Measurements from ENCODE around the gene LTO1. TPM values are rescaled to one million over a fixed set of nuclear protein-coding genes. Genes with fewer than 3 reads are reported as not detected.

Gene LTO1
- total RNA-seq, 2 donors from 2014 or later = 23.2 to 32.2 TPM

- H3K36me3 Mint-ChIP-seq (ENCODE audit: low read depth) = no peaks in the 10 kb centered on the region
- H3K27ac Mint-ChIP-seq = no peak overlapping the region
- peaks cover 8% of the 10 kb centered on the region for H3K27me3 ChIP-seq (ENCODE audit: control insufficient read depth, insufficient read depth, low read length, poor library complexity, severe bottlenecking)
- DNase-seq = no peak
- peaks cover 12% of the 10 kb centered on the region for H3K27me3 Mint-ChIP-seq (ENCODE audit: insufficient read depth)
- H3K4me3 ChIP-seq (ENCODE audit: low read length) = no peak overlapping the region
- H3K9ac ChIP-seq (ENCODE audit: extremely low read depth, low read length, poor library complexity, severe bottlenecking) = no peak overlapping the region
- H3K4me1 Mint-ChIP-seq = no peaks in the 10 kb centered on the region
- no peak for TF ChIP-seq CTCF (conservative IDR thresholded peaks at IDR 0.05)
- WGBS, 2 experiments (ENCODE audit: insufficient coverage in 1 of 2, insufficient read length in 1 of 2) = 67 to 77% methylated on average over 5 to 11 of the region's 11 CpGs
- H3K9me3 ChIP-seq (ENCODE audit: control insufficient read depth, low read length) = peaks cover 4% of the 10 kb centered on the region
- H3K27ac ChIP-seq (ENCODE audit: low read depth, low read length) = no peak overlapping the region
- H3K9me3 Mint-ChIP-seq = no peaks in the 10 kb centered on the region
- H3K36me3 ChIP-seq (ENCODE audit: control insufficient read depth, insufficient read depth, low read length) = no peaks in the 10 kb centered on the region
- no peak overlapping the region for H3K4me3 Mint-ChIP-seq
- H3K4me1 ChIP-seq (ENCODE audit: control insufficient read depth, insufficient read depth, low read length) = no peaks in the 10 kb centered on the region
These were observed 9.5 kb upstream of the LTO1 start for GRCh38 chr11:69684651-69685050.

GRCh38 chr11:69683764-69684333, 8.7 kb upstream of the LTO1 start:
- no peaks in the 10 kb centered on the region for H3K36me3 ChIP-seq (ENCODE audit: control insufficient read depth, insufficient read depth, low read length)
- peak; percentile 87 for DNase-seq
- 76 to 78% methylated on average over 8 to 9 of the region's 9 CpGs for WGBS, 2 experiments (ENCODE audit: insufficient coverage in 1 of 2, insufficient read length in 1 of 2)
- H3K4me3 ChIP-seq (ENCODE audit: low read length) = no peak overlapping the region
- H3K4me3 Mint-ChIP-seq = no peak overlapping the region
- no peaks in the 10 kb centered on the region for H3K9me3 Mint-ChIP-seq
- TF ChIP-seq CTCF (conservative IDR thresholded peaks at IDR 0.05) = peak; percentile 80
- H3K4me1 ChIP-seq (ENCODE audit: control insufficient read depth, insufficient read depth, low read length) = no peaks in the 10 kb centered on the region
- no peak overlapping the region for H3K27ac ChIP-seq (ENCODE audit: low read depth, low read length)
- H3K27me3 ChIP-seq (ENCODE audit: control insufficient read depth, insufficient read depth, low read length, poor library complexity, severe bottlenecking) = peaks cover 8% of the 10 kb centered on the region
- H3K9ac ChIP-seq (ENCODE audit: extremely low read depth, low read length, poor library complexity, severe bottlenecking) = no peak overlapping the region
- peaks cover 12% of the 10 kb centered on the region for H3K27me3 Mint-ChIP-seq (ENCODE audit: insufficient read depth)
- peaks cover 4% of the 10 kb centered on the region for H3K9me3 ChIP-seq (ENCODE audit: control insufficient read depth, low read length)
- no peak overlapping the region for H3K27ac Mint-ChIP-seq
- no peaks in the 10 kb centered on the region for H3K36me3 Mint-ChIP-seq (ENCODE audit: low read depth)
- no peaks in the 10 kb centered on the region for H3K4me1 Mint-ChIP-seq

GRCh38 chr11:69682681-69683326, 7.7 kb upstream of the LTO1 start:
- no peak overlapping the region for H3K27ac ChIP-seq (ENCODE audit: low read depth, low read length)
- no peak overlapping the region for H3K27ac Mint-ChIP-seq
- 88 to 90% methylated on average over 4 to 7 of the region's 7 CpGs for WGBS, 2 experiments (ENCODE audit: insufficient coverage in 1 of 2, insufficient read length in 1 of 2)

More at GRCh38 chr11:69682681-69683326, 7.7 kb upstream of the LTO1 start:
- TF ChIP-seq CTCF (conservative IDR thresholded peaks at IDR 0.05) = no peak
- no peak overlapping the region for H3K4me3 ChIP-seq (ENCODE audit: low read length)
- no peaks in the 10 kb centered on the region for H3K4me1 Mint-ChIP-seq
- peaks cover 4% of the 10 kb centered on the region for H3K9me3 ChIP-seq (ENCODE audit: control insufficient read depth, low read length)
- no peak overlapping the region for H3K4me3 Mint-ChIP-seq
- H3K36me3 ChIP-seq (ENCODE audit: control insufficient read depth, insufficient read depth, low read length) = no peaks in the 10 kb centered on the region
- no peak overlapping the region for H3K9ac ChIP-seq (ENCODE audit: extremely low read depth, low read length, poor library complexity, severe bottlenecking)
- DNase-seq = no peak
- peaks cover 8% of the 10 kb centered on the region for H3K27me3 ChIP-seq (ENCODE audit: control insufficient read depth, insufficient read depth, low read length, poor library complexity, severe bottlenecking)
- H3K9me3 Mint-ChIP-seq = no peaks in the 10 kb centered on the region
- H3K27me3 Mint-ChIP-seq (ENCODE audit: insufficient read depth) = peaks cover 12% of the 10 kb centered on the region
- H3K36me3 Mint-ChIP-seq (ENCODE audit: low read depth) = no peaks in the 10 kb centered on the region
- H3K4me1 ChIP-seq (ENCODE audit: control insufficient read depth, insufficient read depth, low read length) = no peaks in the 10 kb centered on the region
